T-cell (primary cell): Measurements from ENCODE around the gene C16orf74. TPM values are rescaled to one million over a fixed set of nuclear protein-coding genes. Genes with fewer than 3 reads are reported as not detected.

Experiments used
- ATAC-seq, 4 experiments: fragments of 200-7000 bp in 3 of 4; fragments of 150-1000 bp in 1 of 4; cut with Tn5 transposase; replicated peaks in 1 of 4; 1 replicate in 3 of 4; 2 replicates in 1 of 4; pipeline ENCODE4 v1.10.0; 2021; ENCODE audit warnings: moderate library complexity in 3 of 4, mild to moderate bottlenecking in 2 of 4, moderate number of reproducible peaks in 1 of 4
- CTCF ChIA-PET, 2 donors: fragments of 300-600 bp; sonication (Branson Sonifier 250); formaldehyde crosslinking; loops; one replicate each; lab custom pipeline; 2022; ENCODE audit warnings: antibody characterized with exemption in 2 of 2; lab: Charles Lee
- POLR2A ChIA-PET, 2 donors: fragments of 300-600 bp; sonication (Branson Sonifier 250); formaldehyde crosslinking; loops; one replicate each; lab custom pipeline; 2022; ENCODE audit warnings: antibody characterized with exemption in 2 of 2; lab: Charles Lee
- DNase-seq, 35 experiments: peaks; one replicate each; pipeline versions ENCODE4 v3.0.0 to v3.0.0-alpha.2; 2013 to 2023
- H3K27ac ChIP-seq: one replicate; pipeline ENCODE4 v1.5.1; 2013; ENCODE audit warnings: low read length
- H3K27me3 ChIP-seq, 2 experiments: replicated peaks in 1 of 2; 1 replicate in 1 of 2; 2 replicates in 1 of 2; pipeline versions ENCODE4 v1.6.1 to v1.7.0; 2013; ENCODE audit warnings: low read length in 1 of 2, mixed read lengths in 1 of 2; ENCODE audit not compliant: control insufficient read depth in 2 of 2, insufficient read depth in 2 of 2; ENCODE audit errors: extremely low read depth in 1 of 2
- H3K36me3 ChIP-seq, 2 donors: 1 replicate in 1 of 2; 2 replicates in 1 of 2; pipeline versions ENCODE4 v1.6.1 to v1.7.0; 2013; ENCODE audit warnings: low read length in 1 of 2; ENCODE audit not compliant: control insufficient read depth in 2 of 2, insufficient read depth in 1 of 2; ENCODE audit errors: extremely low read depth in 1 of 2
- H3K4me1 ChIP-seq, 2 experiments: 1 replicate in 1 of 2; 2 replicates in 1 of 2; pipeline versions ENCODE4 v1.6.1 to v1.7.0; 2013; ENCODE audit warnings: low read length in 2 of 2, mixed read lengths in 1 of 2; ENCODE audit not compliant: insufficient read depth in 2 of 2, control insufficient read depth in 1 of 2; ENCODE audit errors: extremely low read depth in 1 of 2
- H3K4me3 ChIP-seq, 2 donors: 1 replicate in 1 of 2; 2 replicates in 1 of 2; pipeline versions ENCODE4 v1.5.1 to v1.7.0; 2013; ENCODE audit warnings: mild to moderate bottlenecking in 2 of 2, low read length in 1 of 2, moderate library complexity in 1 of 2; ENCODE audit not compliant: control insufficient read depth in 1 of 2; ENCODE audit errors: extremely low read depth in 1 of 2
- H3K9me3 ChIP-seq: 2 replicates; pipeline ENCODE4 v1.7.0; 2013
- H3K27ac Mint-ChIP-seq, 2 donors: one replicate each; pipeline ENCODE4 v1.8.0; 2020 to 2021; ENCODE audit warnings: mild to moderate bottlenecking in 2 of 2, mixed read lengths in 2 of 2
- H3K27me3 Mint-ChIP-seq, 2 donors: one replicate each; pipeline ENCODE4 v1.8.0; 2021 to 2022; ENCODE audit warnings: mixed read lengths in 2 of 2
- H3K36me3 Mint-ChIP-seq: one replicate; pipeline ENCODE4 v1.8.0; 2021; ENCODE audit warnings: mixed read lengths
- H3K4me1 Mint-ChIP-seq, 3 donors: one replicate each; pipeline ENCODE4 v1.8.0; 2020 to 2022; ENCODE audit warnings: mixed read lengths in 3 of 3, mild to moderate bottlenecking in 1 of 3
- H3K4me3 Mint-ChIP-seq, 3 donors: one replicate each; pipeline ENCODE4 v1.8.0; 2020 to 2022; ENCODE audit warnings: mild to moderate bottlenecking in 3 of 3, mixed read lengths in 3 of 3, moderate library complexity in 3 of 3
- H3K9me3 Mint-ChIP-seq, 3 donors: one replicate each; pipeline ENCODE4 v1.8.0; 2020 to 2022; ENCODE audit warnings: mixed read lengths in 3 of 3
- WGBS: methylation state at CpG from one replicate; pipeline ENCODE4 v1.1.5; 2013; ENCODE audit warnings: missing lambda C conversion rate; ENCODE audit not compliant: insufficient coverage; 5-methylcytosine and 5-hydroxymethylcytosine counted together
- total RNA-seq, 35 experiments: library from RNA in 6 of 35; stranded (reverse) in 6 of 35; fragments of 120-200 nt in 1 of 35; gene quantifications; one replicate each; pipeline versions ENCODE4 v1.2.1 to v1.2.4 and lab custom pipeline; 2013 to 2026

The C16orf74 gene
- total RNA-seq, 5 donors from 2014 or later (not counting 1 experiment from before 2014, with no cell fraction given) = 3.1 to 21.7 (median 15.6) TPM

DNA sequence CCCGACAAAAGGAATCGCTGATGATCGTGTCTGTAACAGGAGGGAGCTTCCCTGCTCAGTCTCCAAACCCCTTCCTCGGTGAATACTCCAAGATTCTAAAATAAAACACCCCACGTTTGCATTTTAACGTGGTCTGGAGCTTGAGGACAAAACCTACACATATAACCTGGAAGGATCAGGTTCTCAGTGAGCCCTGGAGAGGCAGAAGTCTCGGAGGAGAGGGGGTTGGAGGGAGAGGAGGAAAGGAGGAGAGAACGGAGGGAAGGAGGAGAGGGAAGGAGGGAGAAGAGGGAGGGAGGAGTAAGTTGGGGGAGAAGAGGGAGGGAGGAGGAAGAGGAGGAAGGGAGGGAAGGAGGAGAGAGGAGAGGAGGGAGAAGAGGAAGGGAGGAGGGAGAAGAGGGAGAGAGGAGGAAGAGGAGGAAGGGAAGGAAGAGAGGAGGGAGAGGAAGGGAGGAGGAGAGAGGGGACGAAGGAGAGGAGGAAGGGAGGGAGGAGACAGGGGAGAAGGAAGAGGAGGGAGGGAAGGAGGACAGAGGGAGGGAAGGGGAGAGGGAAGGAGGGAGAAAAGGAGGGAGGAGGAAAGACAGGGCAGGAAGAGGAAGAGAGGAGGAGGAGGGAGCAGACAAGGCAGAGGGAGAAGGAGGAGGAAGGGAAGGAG lies 34.7 kb downstream of the C16orf74 start:
- peaks cover 0 to 2% of the 10 kb centered on the region in 2 donors for H3K27me3 Mint-ChIP-seq
- H3K4me3 Mint-ChIP-seq = peak overlapping the region in 1 of 3 donors; percentile 32
- Histone ChIP-seq H3K27me3 (peaks cover 0 to 47% of the 10 kb centered on the region in 2 experiments), H3K36me3 (no peaks in the 10 kb centered on the region), H3K27ac (no peak overlapping the region), H3K4me3 (no peak overlapping the region), H3K4me1 (peaks cover 0 to 11% of the 10 kb centered on the region in 2 experiments), H3K9me3 (no peaks in the 10 kb centered on the region)
- H3K27ac Mint-ChIP-seq = no peak overlapping the region
- H3K4me1 Mint-ChIP-seq = peaks cover 5 to 18% (median 16%) of the 10 kb centered on the region in 3 donors
- H3K9me3 Mint-ChIP-seq = peaks cover 3% of the 10 kb centered on the region in 3 donors
- DNase-seq = no peak
- peaks cover 8% of the 10 kb centered on the region for H3K36me3 Mint-ChIP-seq
- ChIA-PET POLR2A (no interaction called here), CTCF (interaction anchor here (0.5 to 0.8 kb wide), 2 partner anchors 43 to 235 kb away, joined by 3 read pairs; no protein-coding TSS in a partner anchor)
- 47% methylated on average over 3 of the region's 9 CpGs for WGBS
- no peak for ATAC-seq

DNA sequence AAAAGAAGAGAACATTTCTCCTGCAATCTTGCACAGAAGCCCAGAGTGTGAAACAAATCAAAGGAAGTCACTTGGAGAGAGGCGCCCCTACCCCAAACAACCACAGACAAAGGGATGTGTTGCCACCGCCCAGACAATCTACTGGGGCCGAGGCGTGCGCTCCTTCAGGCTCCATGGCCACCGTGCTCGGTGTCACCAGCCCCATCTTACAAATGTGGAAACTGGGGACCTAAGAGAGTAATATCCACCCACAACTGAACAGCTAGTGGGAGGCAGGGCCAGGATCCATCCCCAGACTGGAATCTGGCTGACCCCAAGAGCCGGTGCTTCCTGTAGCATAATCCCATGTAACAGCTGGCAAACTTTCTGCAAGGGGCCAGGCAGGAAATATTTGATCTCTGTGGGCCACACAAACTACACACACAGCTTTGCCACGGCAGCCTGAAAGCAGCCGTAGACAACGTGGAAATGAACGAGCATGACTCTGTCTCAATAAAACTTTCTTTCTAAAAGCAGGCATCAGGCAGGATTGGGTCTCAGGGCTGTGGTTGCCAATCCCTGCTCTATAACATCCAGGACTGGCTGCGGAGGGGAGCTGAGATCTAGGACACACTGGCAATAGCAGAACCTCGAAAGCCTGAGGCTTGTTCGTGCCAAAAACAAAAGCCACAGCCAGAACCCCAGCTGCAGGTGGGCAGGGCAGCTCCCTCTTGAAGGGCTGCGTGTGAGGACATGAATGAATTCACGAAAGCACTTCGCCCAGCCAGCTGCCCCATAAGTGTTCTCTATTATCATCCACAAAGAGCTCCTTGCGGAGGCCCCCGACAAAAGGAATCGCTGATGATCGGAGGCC lies 35.5 kb downstream of the C16orf74 start:
- no peak for DNase-seq
- WGBS = 21% methylated on average over 13 of the region's 22 CpGs
- Histone ChIP-seq H3K27me3 (peaks cover 0 to 46% of the 10 kb centered on the region in 2 experiments), H3K4me1 (peaks cover 0 to 11% of the 10 kb centered on the region in 2 experiments), H3K4me3 (peak overlapping the region in 1 of 2 donors; percentile 1), H3K36me3 (no peaks in the 10 kb centered on the region), H3K27ac (no peak overlapping the region), H3K9me3 (no peaks in the 10 kb centered on the region)
- Mint-ChIP-seq H3K27me3 (peaks cover 0 to 2% of the 10 kb centered on the region in 2 donors), H3K4me1 (peaks cover 5 to 18% (median 16%) of the 10 kb centered on the region in 3 donors), H3K9me3 (peaks cover 3% of the 10 kb centered on the region in 3 donors), H3K4me3 (peak overlapping the region in 1 of 3 donors; percentile 32), H3K27ac (no peak overlapping the region), H3K36me3 (peaks cover 12% of the 10 kb centered on the region)
- CTCF ChIA-PET = interaction anchor here (0.5 to 0.8 kb wide), 2 partner anchors 42 to 234 kb away, joined by 3 read pairs; no protein-coding TSS in a partner anchor
- peak in 1 of 4 experiments; percentile 38 for ATAC-seq
- POLR2A ChIA-PET = no interaction called here

- peaks cover 0 to 26% of the 10 kb centered on the region in 2 experiments for H3K27me3 ChIP-seq
- peaks cover 0 to 5% of the 10 kb centered on the region in 2 experiments for H3K4me1 ChIP-seq
- DNase-seq (no peak), ATAC-seq (no peak)
- Mint-ChIP-seq H3K9me3 (peaks cover 3% of the 10 kb centered on the region in 3 donors), H3K4me1 (peaks cover 5 to 14% (median 11%) of the 10 kb centered on the region in 3 donors), H3K36me3 (peaks cover 12% of the 10 kb centered on the region), H3K4me3 (no peak overlapping the region), H3K27ac (no peak overlapping the region), H3K27me3 (peaks cover 0 to under 1% of the 10 kb centered on the region in 2 donors)
- no peaks in the 10 kb centered on the region for H3K36me3 ChIP-seq
- WGBS = 80% methylated on average over 9 of the region's 9 CpGs
- ChIA-PET POLR2A (no interaction called here), CTCF (no interaction called here)
- H3K9me3 ChIP-seq = no peaks in the 10 kb centered on the region
- H3K4me3 ChIP-seq = no peak overlapping the region
- H3K27ac ChIP-seq = no peak overlapping the region
Measured at GRCh38 chr16:85712801-85713200, 38.1 kb downstream of the C16orf74 start.

DNA sequence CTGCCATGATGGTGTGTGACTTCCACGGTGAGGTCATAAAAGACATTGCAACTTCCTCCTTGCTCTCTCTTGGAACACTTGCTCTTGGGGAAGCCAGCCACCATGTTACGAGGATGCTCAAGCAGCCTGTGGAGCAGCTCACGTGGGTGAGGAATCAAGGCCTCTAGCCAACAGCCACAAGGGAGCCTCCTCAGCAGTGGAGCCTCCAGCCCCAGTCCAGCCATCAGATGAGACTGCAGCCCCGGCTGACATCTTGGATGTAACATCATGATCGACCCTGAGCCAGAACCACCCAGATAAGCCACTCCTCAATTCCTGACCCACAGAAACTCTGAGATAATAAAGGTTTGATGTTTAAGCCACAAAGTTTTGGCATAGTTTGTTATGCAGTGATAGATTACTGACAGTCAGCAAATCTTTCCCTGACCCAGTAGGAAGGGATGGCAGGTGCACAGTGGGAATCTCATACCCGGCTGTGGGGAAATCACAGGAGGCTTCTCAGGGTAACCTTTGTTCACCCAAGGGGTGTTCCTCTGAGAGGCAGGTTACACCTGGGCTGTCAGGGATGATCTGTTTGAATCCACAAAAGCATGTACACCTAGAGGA lies 38.8 kb downstream of the C16orf74 start:
- Histone ChIP-seq H3K27me3 (peaks cover 0 to 19% of the 10 kb centered on the region in 2 experiments), H3K36me3 (no peaks in the 10 kb centered on the region), H3K4me1 (peaks cover 0 to 2% of the 10 kb centered on the region in 2 experiments), H3K27ac (no peak overlapping the region), H3K9me3 (no peaks in the 10 kb centered on the region), H3K4me3 (no peak overlapping the region)
- ATAC-seq (no peak), DNase-seq (no peak)
- Mint-ChIP-seq H3K36me3 (peaks cover 12% of the 10 kb centered on the region), H3K27ac (no peak overlapping the region), H3K4me1 (peaks cover 5 to 11% (median 8%) of the 10 kb centered on the region in 3 donors), H3K4me3 (no peak overlapping the region), H3K27me3 (no peaks in the 10 kb centered on the region), H3K9me3 (peaks cover 3% of the 10 kb centered on the region in 3 donors)
- WGBS = 88% methylated on average over 2 of the region's 6 CpGs
- ChIA-PET POLR2A (interaction anchor here in 1 of 2 donors (0.6 kb wide), 1 partner anchor 285 kb away, joined by 4 read pairs; no protein-coding TSS in a partner anchor), CTCF (no interaction called here)

DNA sequence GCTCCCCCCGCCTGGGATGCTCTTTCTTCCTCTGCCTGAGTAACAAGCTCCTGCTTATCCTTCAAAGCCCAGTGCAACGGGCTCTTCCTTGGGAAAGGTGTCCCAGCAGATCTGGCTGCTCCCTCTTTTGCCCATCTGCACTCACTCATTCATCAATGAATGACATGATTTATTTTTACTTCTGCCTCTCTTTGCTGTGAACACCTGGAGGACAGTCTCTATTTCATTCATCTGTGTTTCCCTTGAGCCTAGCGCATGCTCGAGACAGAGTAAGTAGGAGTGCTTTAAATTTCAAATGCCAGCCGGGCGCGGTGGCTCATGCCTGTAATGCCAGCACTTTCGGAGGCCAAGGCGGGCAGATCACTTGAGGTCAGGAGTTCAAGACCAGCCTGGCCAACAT lies 40.2 kb downstream of the C16orf74 start:
- Mint-ChIP-seq H3K4me3 (no peak overlapping the region), H3K36me3 (peaks cover 12% of the 10 kb centered on the region), H3K4me1 (peaks cover 0 to 8% (median 5%) of the 10 kb centered on the region in 3 donors), H3K27me3 (no peaks in the 10 kb centered on the region), H3K27ac (no peak overlapping the region), H3K9me3 (peaks cover 3% of the 10 kb centered on the region in 3 donors)
- Histone ChIP-seq H3K4me3 (no peak overlapping the region), H3K36me3 (no peaks in the 10 kb centered on the region), H3K27ac (no peak overlapping the region), H3K27me3 (peaks cover 0 to 7% of the 10 kb centered on the region in 2 experiments), H3K4me1 (no peaks in the 10 kb centered on the region), H3K9me3 (no peaks in the 10 kb centered on the region)
- DNase-seq (no peak), ATAC-seq (no peak)
- 73% methylated on average over 2 of the region's 9 CpGs for WGBS
- ChIA-PET POLR2A (interaction anchor here in 1 of 2 donors (0.9 kb wide), 1 partner anchor 444 kb away, joined by 6 read pairs; no protein-coding TSS in a partner anchor), CTCF (interaction anchor here in 1 of 2 donors (0.6 kb wide), 1 partner anchor 29 kb away, joined by 4 read pairs; no protein-coding TSS in a partner anchor)
